ENCODE measurements around the gene MRPL53.

MRPL53 gene

DNA sequence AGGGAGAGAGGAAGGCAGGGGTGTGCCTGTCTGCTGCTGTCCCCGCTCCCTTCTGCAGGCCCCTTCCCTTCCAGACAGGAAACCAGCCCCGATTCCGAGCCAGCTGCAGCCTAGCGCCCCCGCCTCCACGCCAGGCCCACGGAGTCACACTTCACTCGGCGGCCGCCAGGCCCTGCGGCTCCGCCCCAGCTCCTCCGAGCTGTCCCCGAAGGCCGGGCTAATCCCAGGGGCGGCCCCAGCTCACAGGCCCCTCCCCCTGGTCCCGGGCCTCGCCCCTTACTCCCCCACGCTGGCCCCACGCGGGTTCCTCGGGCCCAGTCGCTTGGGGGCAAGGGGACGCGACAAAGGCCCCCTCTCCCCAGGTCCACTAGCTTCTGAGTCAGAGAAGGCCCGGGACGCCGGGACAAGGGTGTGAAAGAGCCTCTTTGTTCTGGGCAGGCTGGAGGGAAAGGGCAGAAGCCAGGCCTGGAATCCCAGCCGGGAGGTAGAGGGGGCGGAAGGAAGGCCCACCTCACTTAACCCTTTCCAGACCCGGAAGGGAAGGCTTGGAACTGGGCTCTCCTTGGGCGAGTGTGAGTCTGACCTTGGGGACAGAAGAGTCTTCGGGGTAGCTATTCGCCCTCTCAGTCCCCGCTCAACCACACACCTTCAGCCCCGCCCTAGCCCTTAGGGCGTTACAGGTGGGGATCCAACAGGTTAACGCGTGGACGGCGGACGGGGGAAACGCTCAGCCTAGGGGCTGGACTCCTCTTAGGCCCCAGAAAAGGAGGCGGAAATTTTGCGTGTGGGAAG is 31.9 kb downstream of the MRPL53 start (continued):
- TF ChIP-seq, protein P1, sequence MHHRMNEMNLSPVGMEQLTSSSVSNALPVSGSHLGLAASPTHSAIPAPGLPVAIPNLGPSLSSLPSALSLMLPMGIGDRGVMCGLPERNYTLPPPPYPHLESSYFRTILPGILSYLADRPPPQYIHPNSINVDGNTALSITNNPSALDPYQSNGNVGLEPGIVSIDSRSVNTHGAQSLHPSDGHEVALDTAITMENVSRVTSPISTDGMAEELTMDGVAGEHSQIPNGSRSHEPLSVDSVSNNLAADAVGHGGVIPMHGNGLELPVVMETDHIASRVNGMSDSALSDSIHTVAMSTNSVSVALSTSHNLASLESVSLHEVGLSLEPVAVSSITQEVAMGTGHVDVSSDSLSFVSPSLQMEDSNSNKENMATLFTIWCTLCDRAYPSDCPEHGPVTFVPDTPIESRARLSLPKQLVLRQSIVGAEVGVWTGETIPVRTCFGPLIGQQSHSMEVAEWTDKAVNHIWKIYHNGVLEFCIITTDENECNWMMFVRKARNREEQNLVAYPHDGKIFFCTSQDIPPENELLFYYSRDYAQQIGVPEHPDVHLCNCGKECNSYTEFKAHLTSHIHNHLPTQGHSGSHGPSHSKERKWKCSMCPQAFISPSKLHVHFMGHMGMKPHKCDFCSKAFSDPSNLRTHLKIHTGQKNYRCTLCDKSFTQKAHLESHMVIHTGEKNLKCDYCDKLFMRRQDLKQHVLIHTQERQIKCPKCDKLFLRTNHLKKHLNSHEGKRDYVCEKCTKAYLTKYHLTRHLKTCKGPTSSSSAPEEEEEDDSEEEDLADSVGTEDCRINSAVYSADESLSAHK (tag by site-specific recombination; IDR thresholded peaks at IDR 0.05) = no peak
- TF ChIP-seq, protein P2, sequence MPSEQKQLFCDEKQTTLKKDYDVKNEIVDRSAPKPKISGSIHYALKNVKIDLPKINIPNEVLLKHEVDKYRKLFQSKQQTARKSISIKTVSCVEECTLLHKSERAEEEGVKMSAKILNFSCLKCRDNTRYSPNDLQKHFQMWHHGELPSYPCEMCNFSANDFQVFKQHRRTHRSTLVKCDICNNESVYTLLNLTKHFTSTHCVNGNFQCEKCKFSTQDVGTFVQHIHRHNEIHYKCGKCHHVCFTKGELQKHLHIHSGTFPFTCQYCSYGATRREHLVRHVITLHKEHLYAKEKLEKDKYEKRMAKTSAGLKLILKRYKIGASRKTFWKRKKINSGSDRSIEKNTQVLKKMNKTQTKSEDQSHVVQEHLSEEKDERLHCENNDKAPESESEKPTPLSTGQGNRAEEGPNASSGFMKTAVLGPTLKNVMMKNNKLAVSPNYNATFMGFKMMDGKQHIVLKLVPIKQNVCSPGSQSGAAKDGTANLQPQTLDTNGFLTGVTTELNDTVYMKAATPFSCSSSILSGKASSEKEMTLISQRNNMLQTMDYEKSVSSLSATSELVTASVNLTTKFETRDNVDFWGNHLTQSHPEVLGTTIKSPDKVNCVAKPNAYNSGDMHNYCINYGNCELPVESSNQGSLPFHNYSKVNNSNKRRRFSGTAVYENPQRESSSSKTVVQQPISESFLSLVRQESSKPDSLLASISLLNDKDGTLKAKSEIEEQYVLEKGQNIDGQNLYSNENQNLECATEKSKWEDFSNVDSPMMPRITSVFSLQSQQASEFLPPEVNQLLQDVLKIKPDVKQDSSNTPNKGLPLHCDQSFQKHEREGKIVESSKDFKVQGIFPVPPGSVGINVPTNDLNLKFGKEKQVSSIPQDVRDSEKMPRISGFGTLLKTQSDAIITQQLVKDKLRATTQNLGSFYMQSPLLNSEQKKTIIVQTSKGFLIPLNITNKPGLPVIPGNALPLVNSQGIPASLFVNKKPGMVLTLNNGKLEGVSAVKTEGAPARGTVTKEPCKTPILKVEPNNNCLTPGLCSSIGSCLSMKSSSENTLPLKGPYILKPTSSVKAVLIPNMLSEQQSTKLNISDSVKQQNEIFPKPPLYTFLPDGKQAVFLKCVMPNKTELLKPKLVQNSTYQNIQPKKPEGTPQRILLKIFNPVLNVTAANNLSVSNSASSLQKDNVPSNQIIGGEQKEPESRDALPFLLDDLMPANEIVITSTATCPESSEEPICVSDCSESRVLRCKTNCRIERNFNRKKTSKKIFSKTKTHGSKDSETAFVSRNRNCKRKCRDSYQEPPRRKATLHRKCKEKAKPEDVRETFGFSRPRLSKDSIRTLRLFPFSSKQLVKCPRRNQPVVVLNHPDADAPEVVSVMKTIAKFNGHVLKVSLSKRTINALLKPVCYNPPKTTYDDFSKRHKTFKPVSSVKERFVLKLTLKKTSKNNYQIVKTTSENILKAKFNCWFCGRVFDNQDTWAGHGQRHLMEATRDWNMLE (tag by site-specific recombination; conservative IDR thresholded peaks at IDR 0.05; ENCODE audit: low read depth) = no peak
- TF ChIP-seq, protein P3, sequence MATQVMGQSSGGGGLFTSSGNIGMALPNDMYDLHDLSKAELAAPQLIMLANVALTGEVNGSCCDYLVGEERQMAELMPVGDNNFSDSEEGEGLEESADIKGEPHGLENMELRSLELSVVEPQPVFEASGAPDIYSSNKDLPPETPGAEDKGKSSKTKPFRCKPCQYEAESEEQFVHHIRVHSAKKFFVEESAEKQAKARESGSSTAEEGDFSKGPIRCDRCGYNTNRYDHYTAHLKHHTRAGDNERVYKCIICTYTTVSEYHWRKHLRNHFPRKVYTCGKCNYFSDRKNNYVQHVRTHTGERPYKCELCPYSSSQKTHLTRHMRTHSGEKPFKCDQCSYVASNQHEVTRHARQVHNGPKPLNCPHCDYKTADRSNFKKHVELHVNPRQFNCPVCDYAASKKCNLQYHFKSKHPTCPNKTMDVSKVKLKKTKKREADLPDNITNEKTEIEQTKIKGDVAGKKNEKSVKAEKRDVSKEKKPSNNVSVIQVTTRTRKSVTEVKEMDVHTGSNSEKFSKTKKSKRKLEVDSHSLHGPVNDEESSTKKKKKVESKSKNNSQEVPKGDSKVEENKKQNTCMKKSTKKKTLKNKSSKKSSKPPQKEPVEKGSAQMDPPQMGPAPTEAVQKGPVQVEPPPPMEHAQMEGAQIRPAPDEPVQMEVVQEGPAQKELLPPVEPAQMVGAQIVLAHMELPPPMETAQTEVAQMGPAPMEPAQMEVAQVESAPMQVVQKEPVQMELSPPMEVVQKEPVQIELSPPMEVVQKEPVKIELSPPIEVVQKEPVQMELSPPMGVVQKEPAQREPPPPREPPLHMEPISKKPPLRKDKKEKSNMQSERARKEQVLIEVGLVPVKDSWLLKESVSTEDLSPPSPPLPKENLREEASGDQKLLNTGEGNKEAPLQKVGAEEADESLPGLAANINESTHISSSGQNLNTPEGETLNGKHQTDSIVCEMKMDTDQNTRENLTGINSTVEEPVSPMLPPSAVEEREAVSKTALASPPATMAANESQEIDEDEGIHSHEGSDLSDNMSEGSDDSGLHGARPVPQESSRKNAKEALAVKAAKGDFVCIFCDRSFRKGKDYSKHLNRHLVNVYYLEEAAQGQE (tag by site-specific recombination; IDR thresholded peaks at IDR 0.05) = no peak
- TF ChIP-seq, protein P4, sequence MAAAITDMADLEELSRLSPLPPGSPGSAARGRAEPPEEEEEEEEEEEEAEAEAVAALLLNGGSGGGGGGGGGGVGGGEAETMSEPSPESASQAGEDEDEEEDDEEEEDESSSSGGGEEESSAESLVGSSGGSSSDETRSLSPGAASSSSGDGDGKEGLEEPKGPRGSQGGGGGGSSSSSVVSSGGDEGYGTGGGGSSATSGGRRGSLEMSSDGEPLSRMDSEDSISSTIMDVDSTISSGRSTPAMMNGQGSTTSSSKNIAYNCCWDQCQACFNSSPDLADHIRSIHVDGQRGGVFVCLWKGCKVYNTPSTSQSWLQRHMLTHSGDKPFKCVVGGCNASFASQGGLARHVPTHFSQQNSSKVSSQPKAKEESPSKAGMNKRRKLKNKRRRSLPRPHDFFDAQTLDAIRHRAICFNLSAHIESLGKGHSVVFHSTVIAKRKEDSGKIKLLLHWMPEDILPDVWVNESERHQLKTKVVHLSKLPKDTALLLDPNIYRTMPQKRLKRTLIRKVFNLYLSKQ (tag by site-specific recombination; IDR thresholded peaks at IDR 0.05; ENCODE audit: borderline replicate concordance) = no peak; the same call in 1 of the 2 replicates
- TF ChIP-seq ZNF529 (tag by site-specific recombination; IDR thresholded peaks at IDR 0.05; ENCODE audit: insufficient replicate concordance) (no peak), ZNF501 (tag by site-specific recombination; IDR thresholded peaks at IDR 0.05) (peak; percentile 78), ZNF138 (tag by site-specific recombination; IDR thresholded peaks at IDR 0.05; ENCODE audit: borderline replicate concordance) (no peak), ZNF610 (tag by site-specific recombination; IDR thresholded peaks at IDR 0.05; ENCODE audit: borderline replicate concordance) (peak; percentile 56; the same call in 1 of the 2 replicates), MEIS1 (CRISPR knock-in tag; IDR thresholded peaks at IDR 0.05; ENCODE audit: borderline replicate concordance) (no peak), ZNF792 (tag by site-specific recombination; IDR thresholded peaks at IDR 0.05) (no peak), IKZF3 (tag by site-specific recombination; IDR thresholded peaks at IDR 0.05) (peak; percentile 62), ZSCAN23 (tag by site-specific recombination; IDR thresholded peaks at IDR 0.05) (no peak), ZNF658 (tag by site-specific recombination; IDR thresholded peaks at IDR 0.05) (no peak), GFI1B (tag by site-specific recombination; IDR thresholded peaks at IDR 0.05) (no peak), ZNF416 (tag by site-specific recombination; IDR thresholded peaks at IDR 0.05) (no peak), ZNF707 (tag by site-specific recombination; IDR thresholded peaks at IDR 0.05) (no peak), ZNF223 (tag by site-specific recombination; IDR thresholded peaks at IDR 0.05) (no peak), ZXDB (tag by site-specific recombination; IDR thresholded peaks at IDR 0.05) (peak; percentile 91), ZBTB1 (tag by site-specific recombination; IDR thresholded peaks at IDR 0.05) (no peak), ZNF555 (tag by site-specific recombination; conservative IDR thresholded peaks at IDR 0.05) (no peak), ZNF214 (tag by site-specific recombination; IDR thresholded peaks at IDR 0.05; ENCODE audit: borderline replicate concordance) (no peak)
- TF ChIP-seq, protein P5, sequence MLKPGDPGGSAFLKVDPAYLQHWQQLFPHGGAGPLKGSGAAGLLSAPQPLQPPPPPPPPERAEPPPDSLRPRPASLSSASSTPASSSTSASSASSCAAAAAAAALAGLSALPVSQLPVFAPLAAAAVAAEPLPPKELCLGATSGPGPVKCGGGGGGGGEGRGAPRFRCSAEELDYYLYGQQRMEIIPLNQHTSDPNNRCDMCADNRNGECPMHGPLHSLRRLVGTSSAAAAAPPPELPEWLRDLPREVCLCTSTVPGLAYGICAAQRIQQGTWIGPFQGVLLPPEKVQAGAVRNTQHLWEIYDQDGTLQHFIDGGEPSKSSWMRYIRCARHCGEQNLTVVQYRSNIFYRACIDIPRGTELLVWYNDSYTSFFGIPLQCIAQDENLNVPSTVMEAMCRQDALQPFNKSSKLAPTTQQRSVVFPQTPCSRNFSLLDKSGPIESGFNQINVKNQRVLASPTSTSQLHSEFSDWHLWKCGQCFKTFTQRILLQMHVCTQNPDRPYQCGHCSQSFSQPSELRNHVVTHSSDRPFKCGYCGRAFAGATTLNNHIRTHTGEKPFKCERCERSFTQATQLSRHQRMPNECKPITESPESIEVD (tag by site-specific recombination; IDR thresholded peaks at IDR 0.05) = no peak
- TF ChIP-seq, protein P6, sequence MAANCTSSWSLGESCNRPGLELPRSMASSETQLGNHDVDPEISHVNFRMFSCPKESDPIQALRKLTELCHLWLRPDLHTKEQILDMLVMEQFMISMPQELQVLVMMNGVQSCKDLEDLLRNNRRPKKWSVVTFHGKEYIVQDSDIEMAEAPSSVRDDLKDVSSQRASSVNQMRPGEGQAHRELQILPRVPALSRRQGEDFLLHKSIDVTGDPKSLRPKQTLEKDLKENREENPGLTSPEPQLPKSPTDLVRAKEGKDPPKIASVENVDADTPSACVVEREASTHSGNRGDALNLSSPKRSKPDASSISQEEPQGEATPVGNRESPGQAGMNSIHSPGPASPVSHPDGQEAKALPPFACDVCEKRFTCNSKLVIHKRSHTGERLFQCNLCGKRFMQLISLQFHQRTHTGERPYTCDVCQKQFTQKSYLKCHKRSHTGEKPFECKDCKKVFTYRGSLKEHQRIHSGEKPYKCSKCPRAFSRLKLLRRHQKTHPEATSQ (tag by site-specific recombination; IDR thresholded peaks at IDR 0.05) = no peak

Data from HEK293 (cell line).